PC-3 (cell line): Measurements from ENCODE around the gene ADORA2B.

Experiments used
- CTCF ChIP-seq: fragments of 300-600 bp; sonication (generic); conservative IDR thresholded peaks from 2 replicates; pipeline ENCODE4 v1.5.1; 2017; ENCODE audit warnings: antibody characterized with exemption, low read depth, mild to moderate bottlenecking, low read length
- EZH2 ChIP-seq: fragments of 300-600 bp; sonication (generic); IDR thresholded peaks from one replicate; pipeline ENCODE4 v1.6.1; 2017; ENCODE audit warnings: antibody characterized with exemption, mild to moderate bottlenecking, low read length; ENCODE audit not compliant: unreplicated experiment
- EZH2phosphoT487 ChIP-seq: fragments of 300-600 bp; sonication (generic); IDR thresholded peaks from 2 replicates; pipeline ENCODE4 v1.6.1; 2018; ENCODE audit warnings: mild to moderate bottlenecking, antibody characterized with exemption, low read length, borderline replicate concordance

GRCh38 chr17:15967706-15968399 is 22.9 kb downstream of the ADORA2B start:
- TF ChIP-seq CTCF = no peak
- TF ChIP-seq EZH2phosphoT487 = no peak
- no peak for TF ChIP-seq EZH2
